Epithelial cell of proximal tubule (primary cell): Measurements from ENCODE around the gene RIPPLY2. TPM values are rescaled to one million over a fixed set of nuclear protein-coding genes. Genes with fewer than 3 reads are reported as not detected.

Experiments used
- DNase-seq: peaks from one replicate; pipeline ENCODE4 v3.0.0-alpha.2; 2011; ENCODE audit warnings: low read depth
- H3K4me3 ChIP-seq: 2 replicates; pipeline ENCODE4 v1.5.1; 2011; ENCODE audit warnings: low read depth, mild to moderate bottlenecking, low read length
- total RNA-seq: library from RNA; depleted of rRNA; stranded (reverse); fragments of >200 nt; gene quantifications from 2 replicates; pipeline ENCODE4 v1.2.3, GENCODE V29; 2015
- TF ChIP-seq, protein P1 (sequence below): conservative IDR thresholded peaks from 2 replicates; pipeline ENCODE4 v1.5.1; 2012; ENCODE audit warnings: low read depth, mild to moderate bottlenecking, low read length

RIPPLY2 gene
- total RNA-seq, 1 donor from 2014 or later, result not detected

DNA sequence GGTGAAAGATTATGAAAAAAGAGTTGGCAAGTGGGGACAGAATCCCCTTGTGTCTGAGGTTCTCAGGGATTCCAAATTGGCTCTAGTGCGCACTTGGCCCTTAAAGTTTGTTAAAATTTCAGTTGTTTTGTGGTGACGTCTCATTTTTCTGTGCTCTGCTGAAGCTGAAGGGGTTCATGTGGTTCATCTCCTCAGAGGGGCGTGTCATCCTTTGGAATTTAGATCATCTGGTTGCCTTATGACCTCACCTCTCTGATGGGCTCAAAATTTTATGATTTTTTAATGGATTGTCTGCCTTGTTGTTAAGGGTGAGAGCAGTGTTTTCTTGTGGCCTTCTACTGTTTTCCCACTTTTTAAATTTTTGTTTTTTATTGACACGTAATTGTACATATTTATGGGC, 26.6 kb downstream of the RIPPLY2 start:
- TF ChIP-seq, protein P1, sequence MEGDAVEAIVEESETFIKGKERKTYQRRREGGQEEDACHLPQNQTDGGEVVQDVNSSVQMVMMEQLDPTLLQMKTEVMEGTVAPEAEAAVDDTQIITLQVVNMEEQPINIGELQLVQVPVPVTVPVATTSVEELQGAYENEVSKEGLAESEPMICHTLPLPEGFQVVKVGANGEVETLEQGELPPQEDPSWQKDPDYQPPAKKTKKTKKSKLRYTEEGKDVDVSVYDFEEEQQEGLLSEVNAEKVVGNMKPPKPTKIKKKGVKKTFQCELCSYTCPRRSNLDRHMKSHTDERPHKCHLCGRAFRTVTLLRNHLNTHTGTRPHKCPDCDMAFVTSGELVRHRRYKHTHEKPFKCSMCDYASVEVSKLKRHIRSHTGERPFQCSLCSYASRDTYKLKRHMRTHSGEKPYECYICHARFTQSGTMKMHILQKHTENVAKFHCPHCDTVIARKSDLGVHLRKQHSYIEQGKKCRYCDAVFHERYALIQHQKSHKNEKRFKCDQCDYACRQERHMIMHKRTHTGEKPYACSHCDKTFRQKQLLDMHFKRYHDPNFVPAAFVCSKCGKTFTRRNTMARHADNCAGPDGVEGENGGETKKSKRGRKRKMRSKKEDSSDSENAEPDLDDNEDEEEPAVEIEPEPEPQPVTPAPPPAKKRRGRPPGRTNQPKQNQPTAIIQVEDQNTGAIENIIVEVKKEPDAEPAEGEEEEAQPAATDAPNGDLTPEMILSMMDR, result no peak
- H3K4me3 ChIP-seq, result no peak overlapping the region
- no peak for DNase-seq

DNA sequence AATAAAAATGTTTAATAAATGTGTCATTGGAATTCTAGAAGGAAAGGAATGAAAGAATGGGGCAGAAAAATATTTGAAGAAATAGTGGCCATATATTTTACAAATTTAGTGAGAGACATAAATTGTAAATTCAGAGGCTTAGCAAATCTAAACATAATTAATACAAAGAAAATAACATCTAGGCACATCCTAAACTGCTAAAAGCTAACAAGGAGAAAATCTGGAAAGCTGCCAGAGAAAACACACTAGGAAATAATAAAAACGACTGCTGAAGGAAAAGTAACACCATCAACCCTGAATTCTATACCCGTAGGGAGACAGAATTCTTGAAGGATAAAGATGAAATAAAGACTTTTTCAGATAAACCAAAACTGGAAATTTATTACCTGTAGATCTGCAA, 30.1 kb downstream of the RIPPLY2 start:
- H3K4me3 ChIP-seq, result no peak overlapping the region
- TF ChIP-seq, protein P1, result no peak
- no peak for DNase-seq

DNA sequence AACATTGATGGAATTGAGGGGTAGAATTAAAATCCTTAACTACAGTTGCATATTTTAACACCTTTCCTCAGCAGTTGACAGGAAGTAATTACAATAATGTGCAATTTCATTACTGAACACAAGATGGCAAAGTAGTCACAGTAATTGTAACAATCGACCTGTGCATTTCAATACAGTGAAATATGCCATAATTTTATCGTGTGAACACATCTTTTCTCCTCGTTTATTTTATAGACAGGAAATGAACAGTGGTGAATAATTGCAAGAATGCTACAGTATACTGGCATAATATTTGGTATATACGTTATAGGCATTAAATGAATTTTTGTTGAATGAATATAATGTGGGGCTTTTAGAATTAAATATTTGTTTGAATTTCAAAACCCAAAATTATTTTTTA, 31.4 kb downstream of the RIPPLY2 start:
- no peak overlapping the region for H3K4me3 ChIP-seq
- DNase-seq, result no peak
- TF ChIP-seq, protein P1, result peak; percentile 65

DNA sequence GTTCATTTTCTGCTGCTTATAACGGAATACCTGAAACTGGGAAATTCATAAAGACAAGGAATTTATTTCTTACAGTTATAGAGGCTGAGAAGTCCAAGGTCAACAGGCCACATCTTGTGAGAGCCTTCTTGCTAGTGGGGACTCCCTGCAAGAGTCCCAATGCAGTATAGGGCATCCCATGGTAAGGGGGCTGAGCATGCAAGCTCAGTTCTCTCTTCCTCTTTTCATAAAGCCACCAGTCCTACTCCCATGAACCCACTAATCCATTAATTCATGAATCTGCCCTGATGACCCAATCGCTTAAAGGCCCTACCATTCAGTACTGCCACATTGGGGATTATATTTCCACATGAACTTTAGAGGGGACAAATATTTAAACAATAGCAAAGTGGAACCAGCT, 32.8 kb downstream of the RIPPLY2 start:
- no peak overlapping the region for H3K4me3 ChIP-seq
- TF ChIP-seq, protein P1, result no peak
- DNase-seq, result no peak

DNA sequence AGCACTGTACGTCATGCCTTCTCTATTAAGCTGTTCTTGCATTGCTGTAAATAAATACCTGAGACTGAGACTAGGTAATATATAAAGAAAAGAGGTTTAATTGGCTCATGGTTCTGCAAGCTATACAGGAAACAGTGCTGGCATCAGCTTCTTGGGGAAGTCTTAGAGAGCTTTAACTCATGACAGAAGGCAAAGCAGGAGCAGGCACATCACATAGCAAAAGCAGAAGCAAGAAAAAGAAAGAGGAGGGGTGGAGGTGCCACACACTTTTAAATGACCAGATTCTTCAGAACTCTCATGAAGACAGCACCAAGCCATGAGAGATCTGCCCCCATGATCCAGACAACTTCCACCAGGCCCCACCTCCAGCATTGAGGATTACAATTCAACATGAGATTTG, 36.5 kb downstream of the RIPPLY2 start:
- H3K4me3 ChIP-seq, result no peak overlapping the region
- no peak for DNase-seq
- TF ChIP-seq, protein P1, result no peak

DNA sequence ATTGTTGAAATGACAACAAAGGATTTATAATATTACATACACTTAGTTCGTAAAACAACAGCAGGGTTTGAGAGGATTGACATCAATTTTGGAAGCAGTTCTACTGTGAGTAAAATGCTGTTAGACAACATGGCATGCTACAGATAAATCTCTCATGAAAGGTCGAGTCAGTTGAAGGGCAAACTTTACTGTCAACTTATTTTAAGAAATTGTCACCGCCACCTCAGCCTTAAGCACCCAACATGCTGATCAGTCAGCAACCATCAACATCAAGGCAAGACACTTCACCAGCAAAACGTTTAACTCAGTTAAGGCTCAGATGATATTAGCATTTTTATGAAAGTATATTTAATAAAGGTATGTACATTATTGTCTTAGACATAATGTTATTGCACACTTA, 37.4 kb downstream of the RIPPLY2 start:
- DNase-seq, result no peak
- TF ChIP-seq, protein P1, result no peak
- H3K4me3 ChIP-seq, result no peak overlapping the region

DNA sequence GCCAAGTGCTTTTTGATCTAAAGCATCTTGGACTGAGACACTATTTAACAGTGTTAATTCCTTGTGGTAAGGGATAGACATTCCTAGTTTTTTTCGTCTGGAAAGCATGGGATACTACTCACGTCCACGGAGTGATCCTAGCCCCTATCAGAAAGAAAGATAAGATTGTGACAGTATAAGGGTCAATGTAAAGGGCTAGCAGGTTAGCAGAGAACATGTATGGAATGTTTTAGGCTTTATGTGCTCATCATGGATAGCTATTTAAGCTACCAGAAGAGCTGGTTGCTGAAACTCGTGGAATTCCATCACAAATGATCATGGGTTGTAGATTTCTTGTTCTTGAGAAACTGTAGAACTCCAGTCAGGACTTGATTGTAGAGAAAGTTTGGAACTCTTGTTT, 38.4 kb downstream of the RIPPLY2 start:
- DNase-seq, result no peak
- no peak overlapping the region for H3K4me3 ChIP-seq
- TF ChIP-seq, protein P1, result no peak
